WERI-Rb-1 (cell line): ENCODE data around the gene BLTP3A.
A peak's percentile ranks its signal among the peaks of the same experiment; 100 is the strongest.

ENCODE experiments used
- DNase-seq: peaks from one replicate; pipeline ENCODE4 v3.0.0-alpha.2; 2020
- H3K27ac ChIP-seq: fragments of 250-450 bp; sonication (Bioruptor Pico); 2 replicates; pipeline ENCODE4 v1.5.1; 2020; ENCODE audit warnings: mild to moderate bottlenecking, moderate library complexity
- H3K27me3 ChIP-seq: fragments of 250-450 bp; sonication (Bioruptor Pico); 2 replicates; pipeline ENCODE4 v1.5.1; 2021; ENCODE audit warnings: mild to moderate bottlenecking, low read depth, moderate library complexity; ENCODE audit not compliant: insufficient read depth, severe bottlenecking
- H3K36me3 ChIP-seq: fragments of 250-450 bp; sonication (Bioruptor Pico); 2 replicates; pipeline ENCODE4 v1.5.1; 2020; ENCODE audit warnings: mild to moderate bottlenecking, moderate library complexity
- H3K4me3 ChIP-seq: 2 replicates; pipeline ENCODE4 v1.5.1; 2011; ENCODE audit warnings: low read depth, mild to moderate bottlenecking, control low read depth, low read length
- H3K9me3 ChIP-seq: fragments of 250-450 bp; sonication (Bioruptor Pico); 2 replicates; pipeline ENCODE4 v1.5.1; 2021; ENCODE audit warnings: mild to moderate bottlenecking, moderate library complexity; ENCODE audit not compliant: severe bottlenecking
- CTCF ChIP-seq: IDR thresholded peaks from 2 replicates; pipeline ENCODE4 v1.5.1; 2011; ENCODE audit warnings: low read depth, mild to moderate bottlenecking, control low read depth, inconsistent platforms, low read length

BLTP3A gene

GRCh38 chr6:34788111-34788510 lies 3.8 kb upstream of the BLTP3A start:
- H3K27ac ChIP-seq, result no peak overlapping the region
- H3K27me3 ChIP-seq, result no peaks in the 10 kb centered on the region
- peaks cover 3% of the 10 kb centered on the region for H3K9me3 ChIP-seq
- no peak overlapping the region for H3K4me3 ChIP-seq
- no peak for TF ChIP-seq CTCF
- DNase-seq, result no peak
- H3K36me3 ChIP-seq, result peaks cover 5% of the 10 kb centered on the region

GRCh38 chr6:34791164-34791700 lies 651 bp upstream of the BLTP3A start:
- DNase-seq, result peak; percentile 86
- H3K9me3 ChIP-seq, result no peaks in the 10 kb centered on the region
- peaks cover 19% of the 10 kb centered on the region for H3K36me3 ChIP-seq
- H3K27me3 ChIP-seq, result no peaks in the 10 kb centered on the region
- H3K27ac ChIP-seq, result peak overlapping the region; percentile 92
- H3K4me3 ChIP-seq, result peak overlapping the region; percentile 97
- peak; percentile 67 for TF ChIP-seq CTCF

- no peak for TF ChIP-seq CTCF
- peak overlapping the region; percentile 92 for H3K27ac ChIP-seq
Measured at GRCh38 chr6:34792605-34793500, 970 bp downstream of the BLTP3A start.

GRCh38 chr6:34793877-34794276 lies 2.0 kb downstream of the BLTP3A start:
- Histone ChIP-seq H3K27me3 (no peaks in the 10 kb centered on the region), H3K27ac (no peak overlapping the region), H3K36me3 (peaks cover 19% of the 10 kb centered on the region), H3K4me3 (no peak overlapping the region), H3K9me3 (no peaks in the 10 kb centered on the region)
- no peak for DNase-seq
- TF ChIP-seq CTCF, result no peak

More at GRCh38 chr6:34792605-34793500, 970 bp downstream of the BLTP3A start:
- Histone ChIP-seq H3K4me3 (peak overlapping the region; percentile 97), H3K27me3 (no peaks in the 10 kb centered on the region), H3K36me3 (peaks cover 19% of the 10 kb centered on the region), H3K9me3 (no peaks in the 10 kb centered on the region)
- peak; percentile 41 for DNase-seq

- H3K27ac ChIP-seq, result no peak overlapping the region
Measured at GRCh38 chr6:34795836-34796425, 4.0 kb downstream of the BLTP3A start.

More at GRCh38 chr6:34795836-34796425, 4.0 kb downstream of the BLTP3A start:
- Histone ChIP-seq H3K36me3 (peaks cover 19% of the 10 kb centered on the region), H3K27me3 (no peaks in the 10 kb centered on the region), H3K4me3 (no peak overlapping the region), H3K9me3 (no peaks in the 10 kb centered on the region)
- TF ChIP-seq CTCF, result no peak
- DNase-seq, result no peak
